Gastrocnemius medialis (tissue), 4 donors: Measurements from ENCODE around the gene PEMT.

Source experiments
- POLR2A ChIP-seq, 2 donors: fragments of 450-650 bp; IDR thresholded peaks; one replicate each; pipeline ENCODE4 v1.6.1; 2017; ENCODE audit warnings: antibody characterized with exemption in 2 of 2, mild to moderate bottlenecking in 2 of 2, moderate library complexity in 2 of 2
- TF ChIP-seq, protein P1 (sequence below), 5 experiments: fragments of 450-650 bp in 3 of 5; fragments of 200-600 bp in 2 of 5; sonication (generic) in 2 of 5; IDR thresholded peaks in 4 of 5; conservative IDR thresholded peaks in 1 of 5; 1 replicate in 4 of 5; 2 replicates in 1 of 5; pipeline ENCODE4 v1.5.1; 2016 to 2019; ENCODE audit warnings: antibody characterized with exemption in 5 of 5, mild to moderate bottlenecking in 3 of 5, moderate library complexity in 3 of 5

DNA sequence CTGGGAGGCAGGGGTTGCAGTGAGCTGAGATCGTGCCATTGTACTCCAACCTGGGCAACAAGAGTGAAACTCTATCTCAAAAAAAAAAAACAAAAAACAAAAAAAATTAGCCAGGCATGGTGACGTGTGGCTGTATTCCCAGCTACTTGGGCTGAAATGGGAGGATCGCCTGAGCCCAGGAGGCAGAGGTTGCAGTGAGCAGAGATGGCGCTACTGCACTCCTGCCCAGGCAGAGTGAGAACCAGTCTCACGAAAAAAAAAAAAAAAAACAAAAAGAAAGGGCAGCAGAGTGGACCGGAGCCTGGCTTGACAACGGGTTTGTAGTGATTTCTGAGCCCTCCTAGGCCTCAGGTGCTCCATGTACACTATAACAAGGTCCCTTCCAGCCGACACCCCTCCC is 33.1 kb downstream of the PEMT start:
- TF ChIP-seq, protein P1, sequence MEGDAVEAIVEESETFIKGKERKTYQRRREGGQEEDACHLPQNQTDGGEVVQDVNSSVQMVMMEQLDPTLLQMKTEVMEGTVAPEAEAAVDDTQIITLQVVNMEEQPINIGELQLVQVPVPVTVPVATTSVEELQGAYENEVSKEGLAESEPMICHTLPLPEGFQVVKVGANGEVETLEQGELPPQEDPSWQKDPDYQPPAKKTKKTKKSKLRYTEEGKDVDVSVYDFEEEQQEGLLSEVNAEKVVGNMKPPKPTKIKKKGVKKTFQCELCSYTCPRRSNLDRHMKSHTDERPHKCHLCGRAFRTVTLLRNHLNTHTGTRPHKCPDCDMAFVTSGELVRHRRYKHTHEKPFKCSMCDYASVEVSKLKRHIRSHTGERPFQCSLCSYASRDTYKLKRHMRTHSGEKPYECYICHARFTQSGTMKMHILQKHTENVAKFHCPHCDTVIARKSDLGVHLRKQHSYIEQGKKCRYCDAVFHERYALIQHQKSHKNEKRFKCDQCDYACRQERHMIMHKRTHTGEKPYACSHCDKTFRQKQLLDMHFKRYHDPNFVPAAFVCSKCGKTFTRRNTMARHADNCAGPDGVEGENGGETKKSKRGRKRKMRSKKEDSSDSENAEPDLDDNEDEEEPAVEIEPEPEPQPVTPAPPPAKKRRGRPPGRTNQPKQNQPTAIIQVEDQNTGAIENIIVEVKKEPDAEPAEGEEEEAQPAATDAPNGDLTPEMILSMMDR (IDR thresholded peaks at IDR 0.05 in 4 of 5, conservative IDR thresholded peaks at IDR 0.05 in 1 of 5), result no peak
- no peak for TF ChIP-seq POLR2A (IDR thresholded peaks at IDR 0.05)
